ENCODE measurements around the gene MARK3.
"Not testable (repeated sequence)": the region's sequence is repeated elsewhere in the genome, so short reads cannot be mapped to it uniquely, and the experiment has no call there.

The MARK3 gene

DNA sequence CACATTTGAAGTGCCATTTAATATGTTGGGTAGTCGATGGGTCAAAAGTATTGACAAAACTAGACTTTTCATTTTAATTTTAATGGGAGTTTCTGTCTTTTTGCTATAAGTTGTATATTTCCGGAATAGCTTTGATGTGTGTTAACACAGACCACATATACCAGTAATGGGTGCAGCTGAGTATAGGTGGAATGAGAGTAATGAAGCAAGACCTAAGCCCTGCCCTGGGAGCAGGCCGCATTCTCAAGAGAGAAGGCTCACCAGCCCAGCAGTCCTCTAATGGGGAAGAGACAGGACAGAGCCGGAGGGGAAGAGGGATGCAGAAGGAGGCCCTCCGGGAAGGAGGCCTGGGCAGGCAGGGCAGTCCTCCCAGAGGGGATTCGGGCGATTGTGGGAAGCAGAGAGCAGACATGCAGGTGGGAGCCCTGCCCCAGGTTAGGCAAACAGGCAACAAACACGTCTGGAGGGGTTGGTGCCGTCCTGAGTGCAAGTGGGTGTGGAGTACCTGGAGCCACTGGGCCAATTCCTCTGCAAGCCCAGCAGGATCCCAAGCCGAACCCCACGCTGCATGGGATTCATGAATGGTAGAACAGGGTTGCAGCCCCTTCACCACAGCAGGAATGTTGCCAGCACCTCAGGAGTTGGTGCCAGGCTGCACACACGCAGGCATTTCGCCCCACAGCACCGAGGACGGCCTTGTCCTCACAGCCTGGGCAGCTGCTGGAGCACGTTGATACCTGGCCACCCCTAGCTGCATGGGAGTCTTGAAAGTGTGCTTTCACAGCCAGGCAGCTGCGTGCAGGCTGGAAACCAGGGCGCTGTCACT, 129.6 kb downstream of the MARK3 start:
- DNase-seq (ENCODE audit: low spot score), result peak; percentile 5

DNA sequence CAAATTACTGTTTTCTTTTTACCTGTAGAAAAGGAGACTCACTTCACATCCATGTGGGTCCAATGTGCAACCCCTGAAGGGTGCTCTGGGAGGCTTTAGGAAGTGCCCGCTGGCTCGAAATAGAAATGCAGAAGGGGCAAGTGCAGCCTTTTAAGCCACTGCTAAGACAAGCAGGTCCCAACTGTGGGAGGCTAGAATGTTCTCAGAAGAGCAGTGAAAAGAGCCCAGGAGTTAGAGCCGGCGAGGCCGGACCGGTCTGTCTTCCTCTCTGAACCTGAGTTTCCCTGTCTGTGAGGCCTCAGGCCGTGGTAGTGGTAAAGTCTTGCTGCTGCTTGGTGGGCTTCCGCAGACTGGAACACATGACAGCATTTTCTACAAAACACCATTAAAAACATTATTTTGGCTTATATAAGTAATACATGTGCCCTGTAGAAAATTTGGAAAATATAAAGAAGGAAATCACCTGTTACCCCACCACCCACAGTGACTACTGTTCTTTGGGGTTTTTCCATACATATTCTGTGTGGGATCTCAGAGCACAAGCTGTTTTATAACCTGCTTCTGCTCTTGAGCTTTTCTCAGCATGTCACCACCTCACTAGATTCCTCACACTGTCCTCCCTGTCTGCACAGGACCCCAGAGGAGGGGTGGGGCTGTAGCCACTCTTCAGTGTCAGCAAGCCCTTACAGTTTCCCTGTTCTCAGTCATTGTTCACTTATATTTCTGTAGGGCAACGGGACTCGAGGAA, 131.4 kb downstream of the MARK3 start:
- no peak for DNase-seq (ENCODE audit: low spot score)

DNA sequence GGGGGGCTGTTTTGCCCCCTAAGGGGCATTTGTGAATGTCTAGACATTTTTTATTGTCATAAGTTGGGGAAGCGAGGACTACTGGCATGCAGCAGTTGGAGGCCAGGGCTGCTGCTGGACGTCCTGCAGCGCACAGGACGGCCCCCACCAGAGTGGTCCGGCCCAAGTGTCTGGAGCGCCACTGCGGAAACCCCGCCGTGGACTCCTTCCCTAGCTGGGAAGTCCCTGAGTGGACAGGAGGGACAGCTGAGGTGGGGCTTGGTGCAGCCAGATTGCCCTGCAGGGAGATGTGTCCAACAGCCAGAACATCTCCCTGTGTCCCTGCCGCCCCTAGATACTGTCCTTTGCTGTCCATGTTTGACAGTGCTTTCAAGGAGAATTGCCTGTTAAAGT, 132.0 kb downstream of the MARK3 start:
- DNase-seq (ENCODE audit: low spot score), result no peak

DNA sequence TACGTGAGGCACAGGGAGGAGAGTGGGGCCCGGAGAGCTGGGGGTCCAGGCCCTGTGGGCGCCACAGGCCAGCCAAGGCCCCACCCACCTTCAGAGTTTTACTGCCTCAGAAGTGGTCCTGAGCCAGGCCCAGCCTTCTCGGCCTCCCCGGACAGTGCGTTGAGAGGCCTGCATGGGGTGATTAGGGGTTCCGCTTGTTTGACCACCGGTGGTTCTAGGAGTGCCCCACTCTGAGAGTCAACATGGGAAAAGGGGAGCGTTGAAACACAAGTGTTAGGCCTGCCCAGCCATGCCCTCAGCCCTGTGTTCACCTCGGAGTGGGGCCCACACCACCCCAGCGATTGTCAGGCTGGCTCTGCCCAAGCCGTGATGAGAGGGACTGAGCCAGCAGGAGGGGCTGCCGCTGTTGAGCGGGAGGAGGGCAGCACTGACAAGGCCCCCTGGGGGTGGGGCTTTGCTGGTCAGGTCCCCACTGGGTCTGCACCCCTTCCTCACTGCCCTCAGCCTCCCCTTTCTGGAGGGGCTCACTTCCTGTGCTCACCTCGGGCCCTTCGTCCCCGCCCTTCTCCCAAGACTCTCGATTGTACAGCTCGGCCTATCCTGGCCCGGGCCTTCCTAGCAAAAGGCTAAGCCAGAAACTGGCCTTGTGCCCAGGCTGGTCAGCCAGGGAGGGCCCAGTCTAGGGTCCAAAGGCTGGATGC, 132.7 kb downstream of the MARK3 start:
- DNase-seq (ENCODE audit: low spot score), result no peak

DNA sequence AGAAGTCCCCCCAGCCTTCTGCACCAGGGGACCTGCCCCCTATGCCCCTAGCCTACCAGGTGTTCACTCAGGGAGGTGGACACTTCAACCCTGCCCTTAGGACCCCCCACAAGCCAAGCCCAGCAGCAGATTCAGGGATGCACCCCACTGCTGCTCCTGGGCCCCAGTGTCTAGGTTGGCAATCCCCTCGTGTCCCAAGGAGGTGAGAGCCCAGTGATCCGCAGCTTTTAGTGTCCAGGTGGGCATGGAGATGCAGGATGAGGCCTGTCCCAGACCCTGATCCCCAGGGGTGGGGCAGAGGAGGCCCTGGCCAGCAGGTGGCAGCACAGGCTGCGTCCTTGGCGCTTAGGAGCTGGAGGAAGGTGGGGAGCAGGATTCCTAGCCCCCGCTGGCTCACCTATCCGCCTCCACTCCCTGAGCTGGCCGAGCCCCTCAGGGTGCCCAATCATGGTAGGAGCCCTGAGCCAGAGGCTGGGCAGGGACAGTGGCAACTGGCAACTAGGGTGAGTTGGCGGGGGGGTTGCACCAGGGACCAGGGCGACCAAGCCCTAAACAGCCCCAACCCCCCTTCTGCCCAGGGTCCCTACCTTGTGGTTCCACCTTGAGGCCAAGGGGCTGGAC, 133.3 kb downstream of the MARK3 start:
- DNase-seq (ENCODE audit: low spot score), result peak; percentile 95

DNA sequence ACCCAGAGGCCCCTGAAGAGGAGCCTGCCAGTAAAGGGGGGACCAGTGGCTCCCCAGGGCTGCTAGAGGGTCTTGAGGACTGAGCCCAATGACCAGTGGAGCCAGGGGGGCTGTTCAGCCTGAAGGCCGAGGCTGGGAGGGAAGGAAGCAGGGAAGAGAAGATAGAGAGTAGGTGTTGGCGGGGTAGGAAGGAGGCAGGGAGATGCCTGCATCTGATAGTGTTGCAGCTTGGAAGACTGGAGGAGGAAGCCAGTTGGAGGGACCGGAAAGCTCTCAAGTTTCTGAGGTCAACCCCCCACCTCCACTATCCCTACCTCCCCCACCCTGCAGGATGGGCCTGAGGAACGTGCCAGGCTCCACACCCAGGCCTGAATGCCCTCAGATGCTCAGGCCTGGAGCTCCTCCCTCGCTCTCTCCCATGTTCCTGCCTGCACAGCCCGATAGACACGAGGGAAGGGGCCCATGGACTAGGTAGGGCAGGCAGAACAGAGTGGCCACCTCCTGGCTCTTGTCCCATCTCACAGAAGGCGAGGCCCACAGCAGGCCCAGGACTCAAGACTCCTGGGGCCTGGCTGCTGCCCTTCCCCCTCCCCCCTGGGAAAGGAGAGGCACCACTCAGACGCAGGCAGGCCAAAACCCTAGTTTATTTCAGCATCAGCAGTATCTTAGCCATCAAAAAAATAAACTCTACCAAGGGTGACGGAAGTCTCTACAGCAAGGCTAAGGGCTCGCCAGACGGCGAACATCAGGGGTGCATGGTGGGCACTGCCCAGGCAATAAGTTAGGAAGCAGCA, 134.0 kb downstream of the MARK3 start:
- DNase-seq (ENCODE audit: low spot score), result no peak

DNA sequence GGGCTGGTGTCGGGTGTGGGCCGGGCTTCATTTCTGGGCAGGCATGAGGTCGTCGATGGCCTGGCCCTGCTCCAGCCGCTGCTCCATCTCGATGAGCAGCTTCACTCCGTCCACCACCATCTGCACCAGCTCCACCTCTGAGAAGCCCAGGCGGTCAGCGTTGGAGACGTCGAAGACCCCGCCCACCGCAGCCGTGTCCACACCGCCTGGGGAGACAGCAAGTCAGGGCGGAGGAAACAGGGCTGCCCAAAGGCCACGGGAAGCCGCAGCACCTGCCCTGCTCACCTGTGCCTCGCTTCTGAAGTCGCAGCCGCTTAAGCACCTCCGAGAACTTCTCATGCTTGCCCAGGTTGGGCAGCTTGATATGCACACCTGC, 134.6 kb downstream of the MARK3 start:
- no peak for DNase-seq (ENCODE audit: low spot score)

DNA sequence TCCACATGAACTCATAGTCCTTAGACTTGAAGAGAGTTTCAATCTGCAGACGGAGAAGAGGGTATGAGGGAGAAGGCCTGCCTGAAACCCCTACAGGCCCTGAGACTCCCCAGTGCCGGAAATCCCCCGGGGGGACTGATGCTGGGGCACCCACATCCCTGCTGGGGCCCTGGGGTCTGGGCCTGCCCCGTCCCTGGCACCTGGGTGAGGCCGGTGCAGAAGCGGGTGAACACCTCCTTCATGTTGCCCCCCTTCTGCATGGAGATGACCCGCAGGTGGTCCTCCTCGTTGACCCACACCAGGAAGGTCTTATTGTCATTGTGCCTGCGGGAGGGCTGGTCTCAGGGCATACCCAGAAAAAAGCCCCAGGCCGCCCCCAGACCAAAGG, 135.0 kb downstream of the MARK3 start:
- no peak for DNase-seq (ENCODE audit: low spot score)

DNA sequence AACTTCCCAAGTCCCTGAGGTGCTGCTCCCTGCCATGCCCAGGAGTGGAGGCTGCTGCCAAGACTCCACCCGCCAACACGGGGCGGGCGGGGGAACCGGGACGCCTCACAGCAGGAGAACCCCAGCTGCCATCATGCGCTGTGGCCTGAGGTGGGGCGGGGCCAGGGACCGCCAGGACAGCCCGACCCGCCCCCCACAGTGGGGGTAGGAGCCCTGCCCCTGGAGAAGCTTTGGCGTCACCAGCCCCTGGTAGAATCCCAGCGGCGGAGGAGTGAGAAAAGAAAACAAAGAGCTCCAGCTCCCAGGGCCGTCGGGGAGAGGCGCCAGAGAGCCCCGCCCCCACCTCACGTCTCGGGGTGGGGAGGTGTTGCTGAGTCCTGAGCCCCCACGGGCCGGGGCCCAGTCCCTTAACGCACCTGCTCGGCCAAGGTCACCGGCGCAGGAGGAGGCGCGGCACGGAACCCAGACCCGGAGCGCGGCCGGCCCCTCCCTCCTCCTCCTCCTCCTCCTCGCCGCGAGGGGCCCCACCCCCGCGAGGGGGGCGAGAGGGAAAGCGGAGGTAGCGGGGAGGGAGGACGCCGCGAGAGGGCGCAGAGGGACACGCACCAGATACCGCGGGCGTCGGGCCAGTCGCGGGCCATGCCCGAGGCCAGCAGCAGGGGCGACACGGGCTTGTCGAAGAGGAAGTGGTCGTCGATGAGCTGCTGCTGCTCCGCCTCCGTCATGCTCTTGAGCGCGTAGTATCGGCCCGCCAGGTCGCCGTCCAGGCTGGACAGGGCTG, 135.6 kb downstream of the MARK3 start:
- peak; percentile 86 for DNase-seq (ENCODE audit: low spot score)

DNA sequence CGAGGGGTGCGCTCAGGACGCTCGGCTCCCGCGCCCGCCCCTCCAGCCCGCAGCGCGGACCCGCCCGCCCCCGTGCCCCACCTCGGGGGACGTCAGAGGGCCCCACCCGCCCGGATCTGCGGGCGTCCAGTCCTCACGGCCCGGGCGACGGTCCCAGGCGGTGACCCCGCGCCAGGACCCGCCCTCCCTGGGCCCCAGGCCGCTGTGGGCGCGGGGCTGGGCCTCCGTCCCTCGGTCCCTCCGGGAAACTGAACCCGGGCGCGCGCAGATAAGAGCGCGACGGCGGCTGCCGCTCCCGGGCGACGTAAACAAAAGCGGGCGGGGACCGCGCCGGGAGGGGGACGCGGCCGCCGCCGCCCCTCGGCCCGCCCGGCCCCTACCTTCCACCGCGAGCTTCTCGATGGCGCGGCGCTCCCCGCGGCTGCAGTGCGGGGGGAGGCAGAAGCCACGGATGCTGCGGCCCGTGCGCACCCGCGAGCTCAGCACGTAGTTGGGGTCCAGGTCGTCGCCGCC, 136.3 kb downstream of the MARK3 start:
- no peak for DNase-seq (ENCODE audit: low spot score)

DNA sequence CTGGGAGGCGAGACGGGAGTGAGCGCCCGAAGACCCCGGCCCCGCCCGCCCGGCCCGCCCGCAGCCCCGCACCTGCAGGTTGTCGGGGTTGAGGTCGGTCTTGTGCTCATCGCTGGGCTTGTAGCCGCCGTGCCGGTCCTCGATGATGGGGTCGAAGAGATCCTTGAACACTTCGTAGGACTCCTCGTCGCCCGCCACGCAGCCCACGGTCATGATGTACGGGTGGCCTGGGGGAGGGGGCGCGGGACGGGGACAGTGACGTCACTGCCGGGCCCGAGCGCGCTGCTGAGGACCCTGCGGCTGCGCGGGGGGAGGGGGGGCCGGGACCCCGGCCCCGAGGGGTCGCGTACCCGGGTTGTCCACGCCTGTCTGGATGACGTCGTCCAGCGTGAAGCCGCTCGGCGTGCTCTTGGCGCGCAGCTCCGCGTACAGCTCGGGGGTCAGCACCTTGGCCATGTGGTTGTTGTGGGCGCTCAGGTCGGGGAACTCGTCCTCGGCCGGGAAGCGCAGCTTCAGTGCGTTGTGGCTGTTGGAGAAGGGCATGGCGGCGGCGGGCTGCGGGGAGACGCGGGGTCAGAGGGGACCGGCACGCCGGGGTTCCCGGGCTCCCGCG, 136.8 kb downstream of the MARK3 start:
- no peak for DNase-seq (ENCODE audit: low spot score)

DNA sequence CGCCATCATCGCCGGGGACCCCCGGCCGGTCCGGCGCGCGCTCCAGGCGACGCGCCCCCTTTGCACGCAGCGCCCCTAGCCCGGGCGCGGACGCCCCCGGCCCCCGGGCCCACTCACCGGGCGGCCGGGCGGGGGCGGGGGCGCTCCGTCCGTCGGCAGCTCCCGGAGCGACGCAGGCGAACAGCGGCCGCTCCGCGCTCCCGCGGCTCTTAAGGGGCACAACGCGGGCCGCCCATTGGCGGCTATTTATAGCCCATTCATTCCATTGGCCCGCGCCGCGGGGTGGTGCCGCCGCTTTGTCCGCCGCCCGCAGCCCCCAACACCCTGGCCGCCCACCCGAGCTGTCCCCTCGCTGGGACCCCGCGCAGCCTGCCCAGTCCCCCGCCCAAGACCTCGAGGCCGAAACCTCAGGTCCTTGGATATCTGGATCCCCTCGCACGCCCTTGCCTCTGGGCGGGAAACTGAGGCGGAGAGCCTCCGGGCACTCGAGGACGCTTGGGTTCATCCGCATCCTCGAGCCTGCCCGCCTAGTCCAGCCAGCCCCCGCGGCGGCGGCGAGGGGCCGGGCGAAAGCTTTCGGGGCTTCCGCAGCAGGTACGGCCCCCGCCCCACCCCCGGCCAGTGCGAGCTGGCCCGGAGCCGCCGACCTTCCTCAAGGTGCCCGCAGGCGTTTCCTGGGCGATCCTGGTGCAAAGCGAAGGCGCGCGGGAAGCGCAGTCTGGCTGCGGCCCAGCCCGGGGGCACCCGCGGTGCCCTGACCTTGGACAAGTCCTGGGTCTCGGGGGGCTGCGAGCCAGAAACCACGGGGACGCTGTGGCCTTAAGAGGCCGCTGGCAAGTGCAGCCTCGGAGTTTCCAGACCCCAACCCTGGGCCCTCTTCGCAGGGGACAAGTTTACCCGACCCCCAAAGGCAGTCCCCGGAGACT, 137.7 kb downstream of the MARK3 start, which contains the start of gene CKB:
Gene CKB, minus strand, starts transcription at position 182 of the 926 bp plus-strand sequence. CDS start 337 bp downstream, outside the sequence.
- DNase-seq (ENCODE audit: low spot score), result peak; percentile 91

DNA sequence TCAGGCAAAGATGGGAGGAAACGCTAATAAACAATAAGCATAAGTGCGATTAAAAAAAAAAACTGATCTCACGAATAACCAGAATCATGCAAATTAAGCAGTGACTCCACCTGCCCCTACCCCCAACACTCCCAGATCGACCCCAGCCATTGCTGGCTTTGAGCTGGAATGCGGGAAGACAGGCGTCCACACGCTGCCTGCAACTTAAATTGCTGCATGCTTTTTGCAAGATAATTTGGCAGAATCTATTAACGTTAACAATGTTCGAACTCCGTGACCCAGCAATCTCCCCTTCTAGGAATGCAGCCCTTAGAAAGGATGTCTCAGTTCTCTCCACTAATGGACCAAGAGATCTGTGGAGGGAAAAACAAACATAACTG, 138.3 kb downstream of the MARK3 start:
- DNase-seq (ENCODE audit: low spot score), result no peak

DNA sequence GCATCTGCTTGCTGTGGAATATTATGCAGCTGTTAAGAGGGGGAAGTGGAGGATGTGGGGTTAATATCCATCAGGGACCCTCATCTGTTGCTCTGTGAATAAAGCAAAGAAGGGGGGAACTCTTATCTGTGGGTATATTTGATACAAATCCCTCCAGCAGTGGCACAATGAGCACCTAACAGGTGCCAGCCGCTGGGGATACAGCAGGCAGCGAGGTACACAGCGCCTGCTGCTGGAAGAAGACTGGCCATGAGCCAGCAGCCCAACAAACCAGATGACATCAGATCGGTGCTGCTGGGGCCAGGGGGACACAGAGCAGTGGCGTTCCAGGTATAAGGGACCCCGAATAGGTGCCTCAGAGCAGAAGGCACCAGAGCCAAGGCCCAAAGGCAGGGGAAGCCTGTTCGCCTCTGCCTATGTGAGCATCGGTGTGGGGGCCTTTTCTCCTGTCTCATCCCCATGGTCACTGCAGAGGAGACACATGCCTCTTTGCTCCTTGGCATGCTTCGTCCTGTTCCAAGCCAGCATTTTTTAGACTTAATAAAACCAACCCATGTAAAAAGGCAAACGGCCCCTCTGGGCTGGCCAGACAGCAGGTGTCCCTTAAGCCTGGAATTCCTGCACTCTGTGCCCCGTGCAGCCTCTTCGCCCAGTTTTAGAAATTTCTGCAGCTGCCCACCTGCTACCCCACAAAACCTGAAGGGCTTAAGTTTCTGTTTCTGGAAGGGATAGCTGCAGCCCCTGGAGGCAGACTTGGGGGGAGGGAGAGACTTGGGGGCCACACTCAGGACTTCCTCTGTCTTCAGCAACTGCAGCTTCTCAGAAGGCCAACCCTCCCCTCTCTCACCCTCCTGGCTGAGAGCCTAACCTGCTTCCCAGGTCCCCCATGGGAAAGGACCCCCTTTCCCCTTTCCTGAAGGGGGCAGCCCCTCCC, 139.1 kb downstream of the MARK3 start:
- DNase-seq (ENCODE audit: low spot score), result no peak

DNA sequence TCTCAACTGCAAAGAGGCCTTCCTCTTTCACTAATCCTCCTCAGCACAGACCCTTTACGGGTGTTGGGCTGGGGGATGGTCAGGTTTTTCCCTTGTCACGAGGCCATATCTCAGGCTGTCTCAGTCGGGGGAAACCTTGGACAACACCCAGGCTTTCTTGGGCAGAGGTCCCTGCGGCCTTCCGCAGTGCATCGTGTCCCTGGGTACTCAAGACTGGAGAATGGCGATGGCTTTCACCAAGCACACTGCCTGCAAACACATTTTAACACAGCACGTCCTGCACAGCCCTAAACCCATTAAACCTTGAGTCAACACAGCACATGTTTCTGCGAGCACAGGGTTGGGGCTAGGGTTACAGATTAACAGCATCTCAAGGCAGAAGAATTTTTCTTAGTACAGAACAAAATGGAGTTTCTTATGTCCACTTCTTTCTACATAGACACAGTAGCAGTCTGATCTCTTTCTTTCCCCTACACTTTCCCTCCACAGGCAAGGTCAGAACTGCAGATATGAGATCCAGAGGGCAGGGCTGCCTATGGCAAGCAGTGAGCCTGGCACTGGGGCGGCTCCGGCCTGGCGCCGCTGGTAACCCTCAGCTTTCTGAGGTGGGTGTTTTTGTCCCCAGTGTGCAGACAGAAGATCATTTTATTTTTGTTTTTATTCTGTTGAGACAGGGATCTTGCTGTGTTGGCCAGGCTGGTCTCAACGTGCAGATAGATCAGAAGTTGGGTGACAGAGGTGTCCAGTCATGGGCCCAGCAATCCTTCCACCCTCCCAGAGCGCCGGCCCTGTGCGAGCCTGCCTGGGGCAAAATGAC, 140.4 kb downstream of the MARK3 start:
- DNase-seq (ENCODE audit: low spot score), result not testable (repeated sequence)

DNA sequence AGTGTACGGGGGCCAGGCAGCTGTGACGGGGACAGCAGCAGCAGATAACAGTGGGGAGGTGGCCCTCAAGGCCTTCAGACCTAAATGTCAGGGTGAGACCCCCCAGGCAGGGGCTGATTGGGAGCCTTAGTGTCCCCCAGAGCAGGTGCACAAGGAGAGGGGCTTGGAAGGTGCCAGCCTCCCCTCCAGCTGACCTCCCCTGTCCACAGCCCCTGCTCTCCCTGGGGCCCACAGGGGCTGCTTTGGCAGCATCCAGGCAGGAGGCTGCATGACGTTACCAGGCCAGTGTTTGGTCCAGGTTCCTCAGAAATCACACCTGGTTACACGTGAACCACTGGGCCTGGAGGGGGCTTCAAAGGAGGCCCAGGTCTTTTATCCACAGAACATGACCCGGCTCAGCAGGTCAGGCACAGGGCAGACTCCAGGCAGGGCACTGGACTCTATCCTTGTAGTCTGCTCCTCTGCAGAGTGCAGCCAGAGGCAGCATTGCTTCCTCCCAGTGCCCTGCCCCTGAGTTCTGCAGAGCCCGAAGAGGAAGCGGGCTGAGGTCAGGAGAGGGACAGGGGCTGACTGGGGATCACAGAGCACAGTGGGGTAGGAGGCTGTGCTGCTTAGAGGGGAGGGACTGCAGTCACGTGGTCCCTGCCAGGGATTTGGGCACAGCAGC, 141.2 kb downstream of the MARK3 start:
- no peak for DNase-seq (ENCODE audit: low spot score)

DNA sequence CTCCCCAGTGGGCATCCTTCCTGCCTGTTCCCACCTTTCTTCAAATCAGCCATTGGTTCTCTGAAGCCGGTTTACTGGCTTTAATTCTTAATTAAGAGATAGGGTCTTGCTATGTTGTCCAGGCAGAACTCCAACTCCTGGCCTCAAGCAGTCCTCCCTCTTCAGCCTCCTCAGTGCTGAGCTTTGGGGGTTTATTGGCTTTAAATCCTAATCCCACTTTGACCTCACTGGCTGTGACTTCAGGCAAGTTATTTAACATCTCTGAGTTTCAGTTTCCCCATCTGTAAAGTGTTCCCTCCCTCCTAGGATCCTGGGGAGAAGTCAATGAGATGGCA, 141.7 kb downstream of the MARK3 start:
- no peak for DNase-seq (ENCODE audit: low spot score)
